Right hindlimb (tissue), 1 donor: ENCODE data around the gene SATB1.
"Not testable (repeated sequence)": the region's sequence is repeated elsewhere in the genome, so short reads cannot be mapped to it uniquely, and the experiment has no call there.

Source experiments
- DNase-seq: peaks from one replicate; pipeline ENCODE4 v3.0.0-alpha.2; 2018

Gene SATB1

GRCh38 chr3:18349197-18349798 is 75.8 kb downstream of the SATB1 start:
- DNase-seq = no peak

GRCh38 chr3:18346097-18346496 is 79.0 kb downstream of the SATB1 start:
- no peak for DNase-seq

- no peak for DNase-seq
Observed at GRCh38 chr3:18345015-18345367, 80.1 kb downstream of the SATB1 start.

- no peak for DNase-seq
Observed at GRCh38 chr3:18344306-18345014, 80.7 kb downstream of the SATB1 start.

GRCh38 chr3:18343809-18344208 is 81.3 kb downstream of the SATB1 start:
- no peak for DNase-seq

- DNase-seq = no peak
Observed at GRCh38 chr3:18338827-18339514, 86.2 kb downstream of the SATB1 start.

- DNase-seq = no peak
Observed at GRCh38 chr3:18337231-18337630, 87.9 kb downstream of the SATB1 start.

- DNase-seq = no peak
Observed at GRCh38 chr3:18334837-18335601, 90.1 kb downstream of the SATB1 start.

GRCh38 chr3:18330772-18331441 is 94.2 kb downstream of the SATB1 start:
- DNase-seq = not testable (repeated sequence)

GRCh38 chr3:18308096-18308650 is 117.0 kb downstream of the SATB1 start:
- DNase-seq = no peak

- no peak for DNase-seq
Observed at GRCh38 chr3:18307529-18307928, 117.6 kb downstream of the SATB1 start.

- peak; percentile 39 for DNase-seq
Observed at GRCh38 chr3:18302517-18302916, 122.6 kb downstream of the SATB1 start.

- no peak for DNase-seq
Observed at GRCh38 chr3:18301781-18302180, 123.4 kb downstream of the SATB1 start.

GRCh38 chr3:18300916-18301315 is 124.2 kb downstream of the SATB1 start:
- no peak for DNase-seq

- DNase-seq = no peak
Observed at GRCh38 chr3:18297126-18297525, 128.0 kb downstream of the SATB1 start.
